Prostate gland (tissue), 2 donors: Measurements from ENCODE around the gene SPON1. TPM values are rescaled to one million over a fixed set of nuclear protein-coding genes. Genes with fewer than 3 reads are reported as not detected.
"Not testable (repeated sequence)": the region's sequence is repeated elsewhere in the genome, so short reads cannot be mapped to it uniquely, and the experiment has no call there.

Experiments used
- DNase-seq: peaks from one replicate; pipeline ENCODE4 v3.0.0-alpha.2; 2019; ENCODE audit warnings: low spot score
- H3K27ac ChIP-seq, 2 donors: fragments of 200-600 bp; sonication (generic); 2 replicates each; pipeline ENCODE4 v1.5.1; 2017 to 2019
- H3K27me3 ChIP-seq: fragments of 200-600 bp; sonication (generic); replicated peaks from 2 replicates; pipeline ENCODE4 v1.5.1; 2019; ENCODE audit not compliant: insufficient read depth
- H3K36me3 ChIP-seq, 2 donors: fragments of 200-600 bp; sonication (generic); 1 replicate in 1 of 2; 2 replicates in 1 of 2; pipeline versions ENCODE4 v1.5.1 to v1.8.1; 2017 to 2019
- H3K4me1 ChIP-seq: fragments of 200-600 bp; sonication (generic); replicated peaks from 2 replicates; pipeline ENCODE4 v1.5.1; 2019
- H3K4me3 ChIP-seq, 2 donors: fragments of 200-600 bp; sonication (generic); 2 replicates each; pipeline ENCODE4 v1.5.1; 2017 to 2019
- H3K9me3 ChIP-seq: fragments of 200-600 bp; sonication (generic); 2 replicates; pipeline ENCODE4 v1.5.1; 2017
- CTCF ChIP-seq, 4 experiments: fragments of 200-600 bp in 2 of 4; fragments of 450-650 bp in 2 of 4; sonication (generic) in 2 of 4; IDR thresholded peaks; 1 replicate in 3 of 4; 2 replicates in 1 of 4; pipeline ENCODE4 v1.5.1; 2016 to 2019; ENCODE audit warnings: antibody characterized with exemption in 4 of 4, mild to moderate bottlenecking in 2 of 4, moderate library complexity in 2 of 4
- POLR2A ChIP-seq: fragments of 450-650 bp; IDR thresholded peaks from one replicate; pipeline ENCODE4 v1.6.1; 2016; ENCODE audit warnings: antibody characterized with exemption, mild to moderate bottlenecking
- POLR2AphosphoS5 ChIP-seq: sonication (generic); formaldehyde crosslinking; IDR thresholded peaks from one replicate; pipeline ENCODE4 v1.6.1; 2017; ENCODE audit warnings: antibody characterized with exemption
- WGBS: methylation state at CpG from one replicate; pipeline ENCODE4 v1.1.5; 2018; 5-methylcytosine and 5-hydroxymethylcytosine counted together
- intact Hi-C: fragments of 100-400 bp; cut with DNase I; formaldehyde crosslinking; loops from one replicate; pipeline ENCODE4 v1.14.2; 2022
- total RNA-seq, 2 donors: library from RNA; depleted of rRNA; stranded (reverse); fragments of >200 nt; gene quantifications; one replicate each; pipeline ENCODE4 v1.1.0, GENCODE V29; 2016

Gene SPON1
- total RNA-seq, 2 donors from 2014 or later, result 13.7 to 28.2 TPM

GRCh38 chr11:14082338-14082737 is 119.8 kb downstream of the SPON1 start:
- Histone ChIP-seq H3K9me3 (no peaks in the 10 kb centered on the region), H3K27me3 (no peaks in the 10 kb centered on the region), H3K4me3 (no peak overlapping the region), H3K36me3 (no peaks in the 10 kb centered on the region), H3K27ac (no peak overlapping the region), H3K4me1 (no peaks in the 10 kb centered on the region)
- TF ChIP-seq CTCF (IDR thresholded peaks at IDR 0.05) (no peak), POLR2AphosphoS5 (no peak), POLR2A (no peak)
- no peak for DNase-seq
- WGBS, result 64% methylated on average over 5 of the region's 5 CpGs
- intact Hi-C loops, result no loop called here

- WGBS, result 66% methylated on average over 2 of the region's 2 CpGs
- DNase-seq, H3K27ac ChIP-seq, H3K9me3 ChIP-seq, intact Hi-C loops, H3K4me1 ChIP-seq, H3K27me3 ChIP-seq, H3K36me3 ChIP-seq, H3K4me3 ChIP-seq: not testable (repeated sequence)
Observed at GRCh38 chr11:14088861-14089260, 126.3 kb downstream of the SPON1 start.

DNA sequence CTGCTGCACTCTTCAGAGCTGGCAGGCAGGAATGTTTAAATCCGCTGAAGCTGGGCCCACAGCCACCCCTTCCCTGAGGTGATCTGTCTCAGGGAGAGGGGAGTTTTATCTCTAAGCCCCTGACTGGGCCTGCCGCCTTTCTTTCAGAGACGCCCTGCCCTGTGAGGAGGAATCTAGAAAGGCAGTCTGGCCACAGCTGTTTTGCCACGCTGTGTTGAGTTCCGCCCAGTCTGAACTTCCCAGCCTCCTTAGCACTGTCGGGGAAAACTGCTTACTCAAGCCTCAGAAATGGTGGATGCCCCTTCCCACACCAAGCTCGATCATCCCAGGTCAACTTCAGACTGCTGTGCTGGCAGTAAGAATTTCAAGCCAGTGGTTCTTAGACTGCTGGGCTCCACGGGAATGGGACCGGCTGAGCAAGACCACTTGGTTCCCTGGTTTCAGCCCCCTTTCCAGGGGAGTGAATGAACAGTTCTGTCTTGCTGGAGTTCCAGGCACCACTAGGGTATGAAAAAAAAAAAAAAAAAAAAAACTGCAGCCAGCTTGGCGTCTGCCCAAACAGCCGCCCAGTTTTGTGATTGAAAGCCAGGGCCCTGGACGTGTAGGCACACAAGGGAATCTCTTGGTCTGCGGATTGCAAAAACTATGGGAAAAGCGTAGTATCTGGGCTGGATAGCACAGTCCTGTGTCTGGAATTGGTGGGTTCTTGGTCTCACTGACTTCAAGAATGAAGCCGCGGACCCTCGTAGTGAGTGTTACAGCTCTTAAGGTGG is 127.4 kb downstream of the SPON1 start:
- Histone ChIP-seq H3K9me3 (no peaks in the 10 kb centered on the region), H3K36me3 (no peaks in the 10 kb centered on the region), H3K27me3 (no peaks in the 10 kb centered on the region), H3K27ac (no peak overlapping the region), H3K4me3 (no peak overlapping the region), H3K4me1 (no peaks in the 10 kb centered on the region)
- 84% methylated on average over 17 of the region's 17 CpGs for WGBS
- no peak for TF ChIP-seq POLR2A
- TF ChIP-seq CTCF (IDR thresholded peaks at IDR 0.05), result no peak
- no peak for TF ChIP-seq POLR2AphosphoS5
- intact Hi-C loops, result no loop called here
- no peak for DNase-seq

DNA sequence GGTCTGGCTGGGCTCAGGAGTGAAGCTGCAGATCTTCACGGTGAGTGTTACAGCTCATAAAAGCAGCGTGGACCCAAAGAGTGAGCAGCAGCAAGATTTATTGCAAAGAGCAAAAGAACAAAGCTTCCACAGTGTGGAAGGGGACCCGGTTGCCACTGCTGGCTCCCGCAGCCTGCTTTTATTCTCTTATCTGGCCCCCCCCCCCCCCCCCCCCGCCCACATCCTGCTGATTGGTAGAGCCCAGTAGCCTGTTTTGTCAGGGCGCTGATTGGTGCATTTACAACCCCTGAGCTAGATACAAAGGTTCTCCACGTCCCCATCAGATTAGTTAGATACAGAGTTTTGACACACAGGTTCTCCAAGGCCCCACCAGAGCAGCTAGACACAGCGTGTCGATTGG is 128.1 kb downstream of the SPON1 start:
- H3K27me3 ChIP-seq, DNase-seq, H3K9me3 ChIP-seq, H3K36me3 ChIP-seq, H3K4me3 ChIP-seq, intact Hi-C loops, H3K27ac ChIP-seq, H3K4me1 ChIP-seq: not testable (repeated sequence)
- WGBS, result 59% methylated on average over 9 of the region's 9 CpGs

GRCh38 chr11:14093065-14093464 is 130.5 kb downstream of the SPON1 start:
- H3K4me1 ChIP-seq, result no peaks in the 10 kb centered on the region
- intact Hi-C loops, result no loop called here
- no peak overlapping the region for H3K27ac ChIP-seq

More at GRCh38 chr11:14093065-14093464, 130.5 kb downstream of the SPON1 start:
- H3K4me3 ChIP-seq, result no peak overlapping the region
- WGBS, result 20% methylated on average over 1 of the region's 1 CpG
- DNase-seq, result no peak
- TF ChIP-seq POLR2A (no peak), CTCF (IDR thresholded peaks at IDR 0.05) (no peak)
- H3K27me3 ChIP-seq, result no peaks in the 10 kb centered on the region
- no peaks in the 10 kb centered on the region for H3K36me3 ChIP-seq
- no peaks in the 10 kb centered on the region for H3K9me3 ChIP-seq
